GM19468 (cell line): ENCODE results near the gene PDCD10.
A peak's percentile ranks its signal among the peaks of the same experiment; 100 is the strongest.

Experiments
- ATAC-seq: cut with Tn5 transposase; IDR thresholded peaks from one replicate; pipeline ENCODE4 v1.9.1; 2021; ENCODE audit warnings: mild to moderate bottlenecking, moderate library complexity, moderate number of reproducible peaks; ENCODE audit not compliant: unreplicated experiment; ENCODE audit errors: extremely low read depth

Gene PDCD10

GRCh38 chr3:167735233-167736138, 794 bp upstream of the PDCD10 start, which contains the start of gene SERPINI1:
TSS of gene SERPINI1 (plus strand) at chr3:167735721. CDS start at chr3:167789129, 53,408 bp downstream.
- ATAC-seq, result peak; percentile 51

DNA sequence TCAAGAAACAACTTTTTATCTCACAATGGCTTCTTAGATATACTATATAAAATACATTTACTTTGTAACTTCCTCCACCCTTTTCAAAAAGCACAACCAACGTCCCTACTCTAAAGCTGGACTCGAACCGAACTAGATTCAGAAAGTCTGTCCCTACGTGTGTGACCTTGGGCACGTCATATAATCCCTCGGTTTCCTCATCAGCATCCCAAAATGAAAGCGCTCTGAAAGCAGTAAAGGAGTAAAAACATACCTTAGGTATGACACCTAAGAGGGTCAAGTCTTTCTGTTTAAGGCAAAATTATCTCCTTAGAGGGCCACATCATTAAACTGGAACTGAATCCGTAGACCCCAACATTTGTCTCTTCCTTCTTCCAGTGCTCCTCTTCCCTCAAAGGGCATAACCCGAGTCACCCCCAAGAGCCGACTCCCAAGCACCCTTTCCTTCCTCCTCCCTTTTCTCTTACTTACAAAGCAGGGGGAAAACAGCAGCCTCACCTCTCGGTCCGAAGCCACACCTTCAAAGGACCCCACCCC, 663 bp downstream of the PDCD10 start:
- no peak for ATAC-seq

DNA sequence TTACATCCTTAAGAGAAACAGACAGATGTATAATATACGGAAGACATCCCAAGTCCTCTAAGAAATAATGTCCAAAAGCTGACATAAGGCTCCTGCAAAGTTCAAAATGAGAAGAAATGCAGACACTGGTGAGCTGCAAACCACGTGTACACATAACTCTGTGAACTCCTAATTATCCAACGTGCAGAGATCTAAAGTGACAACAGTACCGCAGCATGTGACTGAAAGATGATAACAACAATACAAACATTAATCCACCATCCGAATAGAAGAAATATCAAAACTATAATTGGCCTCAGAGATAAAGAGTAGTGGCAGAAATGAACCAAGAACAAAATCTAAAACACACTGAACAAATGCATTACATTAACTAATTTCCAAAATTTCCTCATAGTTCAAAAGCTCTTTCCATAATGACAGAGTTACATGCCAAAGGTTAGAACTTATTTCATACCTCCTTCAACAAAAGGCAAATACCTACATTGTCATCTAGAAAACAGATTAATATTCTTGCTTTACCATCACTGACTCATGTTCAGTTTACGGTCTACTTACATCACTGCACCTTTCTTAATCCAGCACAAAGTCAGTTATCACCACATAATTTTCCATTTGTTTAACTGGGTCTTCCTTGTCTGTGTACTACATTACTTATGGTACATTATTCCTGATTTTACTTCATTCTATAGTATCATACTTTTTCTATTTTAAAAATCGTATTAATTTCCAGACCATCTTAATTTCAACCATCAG, 2.2 kb downstream of the PDCD10 start:
- no peak for ATAC-seq

DNA sequence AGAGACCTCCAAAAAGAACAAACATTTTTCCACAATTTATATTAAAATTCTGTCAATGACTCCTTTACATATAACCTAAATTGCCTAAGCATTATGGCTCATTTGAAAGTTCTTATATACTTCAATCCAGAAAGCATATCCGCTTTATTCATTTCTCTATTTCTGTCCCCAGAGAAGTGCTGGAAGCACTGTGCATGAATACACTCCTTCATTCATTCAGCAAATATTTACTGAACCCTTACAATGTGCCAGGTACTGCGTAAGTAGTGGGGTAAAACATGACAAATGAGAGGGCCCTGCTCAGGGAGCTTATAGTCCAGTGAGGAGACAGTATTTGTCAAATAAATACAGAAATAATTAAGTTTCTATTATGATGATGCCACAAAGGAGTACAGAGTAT, 3.3 kb downstream of the PDCD10 start:
- no peak for ATAC-seq

- no peak for ATAC-seq
These were observed 5.1 kb downstream of the PDCD10 start for GRCh38 chr3:167729591-167729990.

GRCh38 chr3:167728632-167729323, 5.9 kb downstream of the PDCD10 start:
- no peak for ATAC-seq

DNA sequence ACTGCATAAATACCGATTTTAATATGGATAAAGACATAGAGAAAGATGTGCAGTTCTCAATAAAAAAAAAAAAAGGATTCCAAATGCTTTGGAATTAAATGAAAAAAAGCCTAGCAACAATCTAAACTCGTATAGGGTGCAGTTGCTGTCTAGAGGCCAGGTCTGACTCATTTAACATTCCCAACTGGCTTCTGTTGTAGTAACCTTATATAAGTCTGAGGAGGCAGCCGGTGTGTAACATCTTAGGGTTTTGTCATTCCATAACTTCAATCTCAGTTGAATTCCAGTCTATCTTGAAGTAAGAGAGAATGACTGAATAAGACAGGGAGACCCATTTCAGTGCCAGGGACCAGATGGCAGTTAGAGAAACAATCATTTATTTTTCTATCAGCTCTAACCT, 6.5 kb downstream of the PDCD10 start:
- no peak for ATAC-seq

DNA sequence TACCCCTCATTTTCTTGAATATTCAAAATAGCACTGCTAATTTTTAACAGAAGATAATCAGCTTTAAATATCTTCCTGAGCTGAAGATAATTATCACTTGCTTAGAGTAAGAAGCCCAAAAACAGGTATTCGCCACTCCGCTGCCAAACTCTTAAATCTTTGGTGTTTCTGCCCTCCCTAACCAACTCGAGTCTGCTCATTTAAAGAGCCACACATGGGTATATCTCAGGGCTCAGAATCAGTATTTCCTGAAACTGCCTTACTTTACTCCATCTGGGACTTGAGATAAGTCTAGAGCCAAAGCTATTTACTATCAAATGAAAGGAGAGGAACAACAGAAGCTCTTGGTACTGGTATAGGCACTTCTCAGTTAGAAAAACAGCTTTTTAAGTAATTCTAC, 10.8 kb downstream of the PDCD10 start:
- no peak for ATAC-seq

DNA sequence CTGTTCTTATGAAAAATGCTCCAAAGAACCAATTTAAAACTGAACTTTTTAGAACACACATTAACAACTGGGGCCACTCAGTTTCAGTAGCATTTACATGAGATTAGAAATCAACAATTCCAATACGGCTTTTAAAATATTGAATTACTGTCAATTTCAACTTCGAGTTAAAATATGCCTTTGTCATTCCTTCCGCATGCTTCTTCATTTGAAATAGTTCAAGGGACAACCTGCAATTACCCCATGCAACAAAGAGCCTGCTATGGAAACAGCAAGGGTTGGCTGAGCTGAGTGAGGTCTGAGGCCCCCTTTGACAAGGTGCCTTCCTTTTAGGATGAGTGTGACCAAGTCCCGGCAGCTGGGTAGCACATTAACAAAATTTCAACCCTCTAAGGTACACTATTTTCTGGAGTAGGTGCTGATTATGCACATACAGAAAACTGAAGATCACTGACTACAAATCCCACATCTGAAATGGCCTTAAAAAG, 11.6 kb downstream of the PDCD10 start:
- no peak for ATAC-seq

DNA sequence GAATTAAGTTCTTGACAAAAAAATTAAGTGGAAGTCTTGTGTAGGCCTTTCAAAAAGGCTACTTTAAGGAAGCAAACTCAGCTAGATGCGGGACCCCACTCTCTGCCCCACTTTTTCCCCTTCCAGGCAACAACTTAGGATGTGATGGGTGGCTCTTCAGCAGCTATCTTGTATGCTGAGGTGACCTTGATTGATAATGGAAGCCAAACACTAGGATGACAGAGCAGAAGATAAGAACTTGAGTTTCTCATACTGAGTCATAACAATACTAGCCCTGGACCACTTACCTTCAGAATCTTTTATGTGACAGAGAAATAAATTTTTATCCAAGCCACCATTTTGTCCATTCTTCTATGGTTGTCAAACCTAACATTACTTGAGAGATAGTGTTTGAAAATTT, 16.1 kb downstream of the PDCD10 start:
- ATAC-seq, result no peak

GRCh38 chr3:167716920-167717319, 17.8 kb downstream of the PDCD10 start:
- ATAC-seq, result no peak

DNA sequence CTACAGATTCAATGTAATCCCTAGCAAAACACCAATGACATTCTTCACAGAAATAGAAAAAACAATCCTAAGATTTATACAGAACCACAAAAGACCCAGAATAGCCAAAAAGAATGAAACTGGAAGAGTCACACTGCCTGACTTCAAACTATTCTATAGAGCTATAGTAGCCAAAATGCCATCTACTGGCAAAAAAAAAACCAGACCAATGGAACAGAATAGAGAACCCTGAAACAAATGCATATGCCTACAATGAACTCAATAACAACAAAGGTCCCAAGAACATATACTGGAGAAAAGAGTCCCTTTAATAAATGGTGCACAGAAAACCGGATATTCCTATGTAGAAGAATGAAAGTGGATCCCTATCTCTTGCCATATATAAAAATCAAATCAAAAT, 19.8 kb downstream of the PDCD10 start:
- no peak for ATAC-seq

GRCh38 chr3:167712445-167712844, 22.2 kb downstream of the PDCD10 start:
- ATAC-seq, result no peak

DNA sequence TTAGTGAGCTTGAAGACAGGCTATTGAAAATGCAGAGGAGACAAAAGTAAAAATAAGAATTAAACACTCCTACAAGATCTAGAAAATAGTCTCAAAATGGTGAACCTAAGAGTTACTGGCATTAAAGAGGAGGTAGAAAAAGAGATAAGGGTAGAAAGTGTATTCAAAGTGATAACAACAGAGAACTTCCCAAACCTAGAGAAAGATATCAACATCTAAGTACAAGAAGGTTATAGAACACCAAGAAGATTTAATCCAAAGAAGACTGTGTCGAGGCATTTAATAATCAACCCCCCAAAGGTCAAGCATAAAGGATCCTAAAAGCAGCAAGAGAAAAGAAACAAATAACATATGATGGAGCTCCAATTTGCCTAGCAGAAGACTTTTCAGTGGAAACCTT, 23.3 kb downstream of the PDCD10 start:
- no peak for ATAC-seq

DNA sequence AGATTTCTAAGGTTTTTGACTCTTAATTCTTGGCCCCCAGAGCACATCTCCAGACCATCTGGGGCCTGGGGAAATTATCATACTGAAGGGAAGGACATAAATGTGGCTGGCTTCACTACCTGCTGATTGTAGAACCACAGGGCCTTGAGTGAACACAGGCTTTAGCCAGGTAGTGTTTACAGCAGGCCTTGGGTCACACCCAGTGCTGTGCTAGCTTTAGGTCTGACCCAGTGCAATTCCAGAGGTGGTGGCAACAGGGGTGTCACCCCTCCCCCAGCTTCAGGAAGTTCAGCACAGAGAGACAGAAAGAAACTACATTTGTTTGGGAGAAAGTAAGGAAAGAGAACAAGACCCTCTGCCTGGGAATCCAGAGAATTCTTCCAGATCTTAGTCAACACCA, 24.1 kb downstream of the PDCD10 start:
- ATAC-seq, result no peak

DNA sequence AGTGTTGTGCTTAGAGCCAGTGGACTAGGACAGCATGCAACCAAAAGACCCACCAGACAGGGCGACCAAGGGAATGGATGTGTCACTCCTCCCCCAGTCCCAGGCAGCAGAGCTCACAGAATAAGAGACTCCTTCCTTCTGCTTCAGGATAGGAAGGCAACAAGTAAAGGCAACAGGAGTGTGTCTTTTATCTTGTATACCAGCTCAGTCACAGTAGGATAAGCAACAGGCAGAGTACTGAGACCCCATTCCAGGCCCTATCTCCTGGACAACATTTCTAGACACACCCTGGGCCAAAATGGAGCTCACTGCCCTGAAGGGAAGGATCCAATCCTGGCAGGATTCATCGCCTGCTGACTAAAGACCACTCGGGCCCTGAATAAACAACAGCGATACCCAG, 25.0 kb downstream of the PDCD10 start:
- ATAC-seq, result no peak

GRCh38 chr3:167705840-167706239, 28.9 kb downstream of the PDCD10 start:
- ATAC-seq, result no peak

GRCh38 chr3:167700926-167701325, 33.8 kb downstream of the PDCD10 start:
- no peak for ATAC-seq

DNA sequence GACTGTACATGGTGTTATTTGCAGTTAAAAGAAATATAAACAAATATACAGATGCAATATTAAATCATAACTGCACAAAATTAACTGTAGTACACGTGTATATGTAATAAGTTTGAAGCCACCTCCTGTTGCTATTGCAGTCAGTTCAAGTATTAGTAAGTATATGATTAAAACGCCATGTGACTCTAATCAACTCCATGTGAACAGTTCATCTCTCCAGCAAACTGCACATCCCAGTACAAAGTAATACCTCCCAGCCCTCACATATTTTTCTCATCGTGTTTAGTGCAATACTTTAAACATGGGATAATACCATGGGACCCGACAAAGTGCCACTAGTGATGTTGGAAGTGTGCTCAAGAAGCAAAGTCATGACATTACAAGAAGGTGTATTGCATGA, 34.6 kb downstream of the PDCD10 start:
- no peak for ATAC-seq

GRCh38 chr3:167694121-167694520, 40.6 kb downstream of the PDCD10 start:
- no peak for ATAC-seq
